ENCODE measurements around the gene CHST1.

CHST1 gene

GRCh38 chr11:45665933-45666647 lies 668 bp upstream of the CHST1 start:
- Histone ChIP-seq H3K4me3 (ENCODE audit: low read length) (peak overlapping the region; percentile 61; the same call in 1 of the 2 replicates), H3K36me3 (ENCODE audit: control insufficient read depth, insufficient read depth, low read length) (no peaks in the 10 kb centered on the region; the same call in 1 of the 2 replicates), H3K4me1 (ENCODE audit: control insufficient read depth, insufficient read depth, low read length) (peaks cover 5% of the 10 kb centered on the region; the same call in 1 of the 2 replicates), H3K9me3 (ENCODE audit: control insufficient read depth, insufficient read depth, low read length) (no peaks in the 10 kb centered on the region), H3K27me3 (ENCODE audit: control insufficient read depth, insufficient read depth, low read length) (peaks cover 20% of the 10 kb centered on the region; the same call in 1 of the 2 replicates), H3K27ac (ENCODE audit: low read length) (no peak overlapping the region)
- no peak for DNase-seq (ENCODE audit: low read depth, low spot score)
- WGBS (ENCODE audit: insufficient coverage, insufficient read length): no CpG with 5 or more reads among the region's 10 CpGs

GRCh38 chr11:45664376-45665205 lies 831 bp downstream of the CHST1 start:
- no peak overlapping the region for H3K27ac ChIP-seq (ENCODE audit: low read length)
- H3K36me3 ChIP-seq (ENCODE audit: control insufficient read depth, insufficient read depth, low read length): no peaks in the 10 kb centered on the region; the same call in 1 of the 2 replicates
- peaks cover 20% of the 10 kb centered on the region; the same call in 1 of the 2 replicates for H3K27me3 ChIP-seq (ENCODE audit: control insufficient read depth, insufficient read depth, low read length)
- H3K9me3 ChIP-seq (ENCODE audit: control insufficient read depth, insufficient read depth, low read length): no peaks in the 10 kb centered on the region
- H3K4me3 ChIP-seq (ENCODE audit: low read length): peak overlapping the region; percentile 61; the same call in 1 of the 2 replicates
- H3K4me1 ChIP-seq (ENCODE audit: control insufficient read depth, insufficient read depth, low read length): peaks cover 5% of the 10 kb centered on the region; the same call in 1 of the 2 replicates
- no peak for DNase-seq (ENCODE audit: low read depth, low spot score)
- WGBS (ENCODE audit: insufficient coverage, insufficient read length): no CpG with 5 or more reads among the region's 76 CpGs

GRCh38 chr11:45663486-45664375 lies 1.7 kb downstream of the CHST1 start:
- Histone ChIP-seq H3K4me1 (ENCODE audit: control insufficient read depth, insufficient read depth, low read length) (peaks cover 8% of the 10 kb centered on the region; the same call in 1 of the 2 replicates), H3K9me3 (ENCODE audit: control insufficient read depth, insufficient read depth, low read length) (no peaks in the 10 kb centered on the region), H3K4me3 (ENCODE audit: low read length) (peak overlapping the region; percentile 61; the same call in 1 of the 2 replicates), H3K36me3 (ENCODE audit: control insufficient read depth, insufficient read depth, low read length) (no peaks in the 10 kb centered on the region; the same call in 1 of the 2 replicates), H3K27me3 (ENCODE audit: control insufficient read depth, insufficient read depth, low read length) (peaks cover 20% of the 10 kb centered on the region; the same call in 1 of the 2 replicates), H3K27ac (ENCODE audit: low read length) (no peak overlapping the region)
- DNase-seq (ENCODE audit: low read depth, low spot score): no peak
- no CpG with 5 or more reads among the region's 13 CpGs for WGBS (ENCODE audit: insufficient coverage, insufficient read length)

GRCh38 chr11:45662665-45663485 lies 2.5 kb downstream of the CHST1 start:
- Histone ChIP-seq H3K4me1 (ENCODE audit: control insufficient read depth, insufficient read depth, low read length) (peaks cover 8% of the 10 kb centered on the region), H3K9me3 (ENCODE audit: control insufficient read depth, insufficient read depth, low read length) (no peaks in the 10 kb centered on the region), H3K27ac (ENCODE audit: low read length) (no peak overlapping the region), H3K36me3 (ENCODE audit: control insufficient read depth, insufficient read depth, low read length) (no peaks in the 10 kb centered on the region; the same call in 1 of the 2 replicates), H3K27me3 (ENCODE audit: control insufficient read depth, insufficient read depth, low read length) (peaks cover 20% of the 10 kb centered on the region; the same call in 1 of the 2 replicates), H3K4me3 (ENCODE audit: low read length) (no peak overlapping the region)
- WGBS (ENCODE audit: insufficient coverage, insufficient read length): no CpG with 5 or more reads among the region's 14 CpGs
- no peak for DNase-seq (ENCODE audit: low read depth, low spot score)

GRCh38 chr11:45662096-45662664 lies 3.2 kb downstream of the CHST1 start:
- Histone ChIP-seq H3K36me3 (ENCODE audit: control insufficient read depth, insufficient read depth, low read length) (no peaks in the 10 kb centered on the region; the same call in 1 of the 2 replicates), H3K27me3 (ENCODE audit: control insufficient read depth, insufficient read depth, low read length) (peaks cover 20% of the 10 kb centered on the region; the same call in 1 of the 2 replicates), H3K4me1 (ENCODE audit: control insufficient read depth, insufficient read depth, low read length) (peaks cover 8% of the 10 kb centered on the region), H3K4me3 (ENCODE audit: low read length) (no peak overlapping the region), H3K9me3 (ENCODE audit: control insufficient read depth, insufficient read depth, low read length) (no peaks in the 10 kb centered on the region), H3K27ac (ENCODE audit: low read length) (no peak overlapping the region)
- WGBS (ENCODE audit: insufficient coverage, insufficient read length): no CpG with 5 or more reads among the region's 5 CpGs
- no peak for DNase-seq (ENCODE audit: low read depth, low spot score)

- no CpG with 5 or more reads among the region's 7 CpGs for WGBS (ENCODE audit: insufficient coverage, insufficient read length)
- Histone ChIP-seq H3K9me3 (ENCODE audit: control insufficient read depth, insufficient read depth, low read length) (no peaks in the 10 kb centered on the region), H3K27me3 (ENCODE audit: control insufficient read depth, insufficient read depth, low read length) (peaks cover 17% of the 10 kb centered on the region; the same call in 1 of the 2 replicates), H3K36me3 (ENCODE audit: control insufficient read depth, insufficient read depth, low read length) (no peaks in the 10 kb centered on the region; the same call in 1 of the 2 replicates), H3K4me1 (ENCODE audit: control insufficient read depth, insufficient read depth, low read length) (peaks cover 8% of the 10 kb centered on the region), H3K27ac (ENCODE audit: low read length) (no peak overlapping the region), H3K4me3 (ENCODE audit: low read length) (no peak overlapping the region)
- no peak for DNase-seq (ENCODE audit: low read depth, low spot score)
Measured at GRCh38 chr11:45661439-45662055, 3.9 kb downstream of the CHST1 start.

- no CpG with 5 or more reads among the region's 12 CpGs for WGBS (ENCODE audit: insufficient coverage, insufficient read length)
- H3K27me3 ChIP-seq (ENCODE audit: control insufficient read depth, insufficient read depth, low read length): peaks cover 11% of the 10 kb centered on the region; the same call in 1 of the 2 replicates
- no peaks in the 10 kb centered on the region for H3K9me3 ChIP-seq (ENCODE audit: control insufficient read depth, insufficient read depth, low read length)
- H3K27ac ChIP-seq (ENCODE audit: low read length): no peak overlapping the region
- no peaks in the 10 kb centered on the region; the same call in 1 of the 2 replicates for H3K36me3 ChIP-seq (ENCODE audit: control insufficient read depth, insufficient read depth, low read length)
- no peak overlapping the region for H3K4me3 ChIP-seq (ENCODE audit: low read length)
- H3K4me1 ChIP-seq (ENCODE audit: control insufficient read depth, insufficient read depth, low read length): peaks cover 8% of the 10 kb centered on the region
- no peak for DNase-seq (ENCODE audit: low read depth, low spot score)
Measured at GRCh38 chr11:45660729-45661438, 4.5 kb downstream of the CHST1 start.

GRCh38 chr11:45659818-45660160 lies 5.6 kb downstream of the CHST1 start:
- Histone ChIP-seq H3K27ac (ENCODE audit: low read length) (no peak overlapping the region), H3K36me3 (ENCODE audit: control insufficient read depth, insufficient read depth, low read length) (no peaks in the 10 kb centered on the region; the same call in 1 of the 2 replicates), H3K4me1 (ENCODE audit: control insufficient read depth, insufficient read depth, low read length) (peaks cover 12% of the 10 kb centered on the region), H3K27me3 (ENCODE audit: control insufficient read depth, insufficient read depth, low read length) (peaks cover 11% of the 10 kb centered on the region; the same call in 1 of the 2 replicates), H3K9me3 (ENCODE audit: control insufficient read depth, insufficient read depth, low read length) (no peaks in the 10 kb centered on the region), H3K4me3 (ENCODE audit: low read length) (no peak overlapping the region)
- no CpG with 5 or more reads among the region's 4 CpGs for WGBS (ENCODE audit: insufficient coverage, insufficient read length)
- DNase-seq (ENCODE audit: low read depth, low spot score): no peak
